Brain microvascular endothelial cell (primary cell): ENCODE results near the gene MAST2.

ENCODE experiments used
- DNase-seq: peaks from one replicate; pipeline ENCODE4 v3.0.0-alpha.2; 2020
- H3K27ac ChIP-seq: fragments of 250-450 bp; sonication (Bioruptor Pico); 2 replicates; pipeline ENCODE4 v1.5.1; 2020; ENCODE audit warnings: mild to moderate bottlenecking, moderate library complexity
- H3K27me3 ChIP-seq: fragments of 250-450 bp; sonication (Bioruptor Pico); replicated peaks from 2 replicates; pipeline ENCODE4 v1.5.1; 2020; ENCODE audit warnings: mild to moderate bottlenecking
- H3K36me3 ChIP-seq: fragments of 250-450 bp; sonication (Bioruptor Pico); replicated peaks from 2 replicates; pipeline ENCODE4 v1.5.1; 2020; ENCODE audit warnings: mild to moderate bottlenecking
- H3K4me3 ChIP-seq: 2 replicates; pipeline ENCODE4 v1.5.1; 2011; ENCODE audit warnings: low read depth, mild to moderate bottlenecking, control low read depth, low read length, moderate library complexity
- in situ Hi-C: cut with HindIII; loops from 2 replicates; pipeline ENCODE4 v1.10.0; 2017; ENCODE audit warnings: low sequenced_read_pairs, low pct_ligation_motif_present
- TF ChIP-seq, protein P1 (sequence below): IDR thresholded peaks from 2 replicates; pipeline ENCODE4 v1.5.1; 2011; ENCODE audit warnings: low read depth, mild to moderate bottlenecking, moderate library complexity, low read length, control low read depth, inconsistent platforms; ENCODE audit errors: missing control alignments

Gene MAST2

GRCh38 chr1:45876000-45876617 is 72.7 kb downstream of the MAST2 start:
- TF ChIP-seq, protein P1, sequence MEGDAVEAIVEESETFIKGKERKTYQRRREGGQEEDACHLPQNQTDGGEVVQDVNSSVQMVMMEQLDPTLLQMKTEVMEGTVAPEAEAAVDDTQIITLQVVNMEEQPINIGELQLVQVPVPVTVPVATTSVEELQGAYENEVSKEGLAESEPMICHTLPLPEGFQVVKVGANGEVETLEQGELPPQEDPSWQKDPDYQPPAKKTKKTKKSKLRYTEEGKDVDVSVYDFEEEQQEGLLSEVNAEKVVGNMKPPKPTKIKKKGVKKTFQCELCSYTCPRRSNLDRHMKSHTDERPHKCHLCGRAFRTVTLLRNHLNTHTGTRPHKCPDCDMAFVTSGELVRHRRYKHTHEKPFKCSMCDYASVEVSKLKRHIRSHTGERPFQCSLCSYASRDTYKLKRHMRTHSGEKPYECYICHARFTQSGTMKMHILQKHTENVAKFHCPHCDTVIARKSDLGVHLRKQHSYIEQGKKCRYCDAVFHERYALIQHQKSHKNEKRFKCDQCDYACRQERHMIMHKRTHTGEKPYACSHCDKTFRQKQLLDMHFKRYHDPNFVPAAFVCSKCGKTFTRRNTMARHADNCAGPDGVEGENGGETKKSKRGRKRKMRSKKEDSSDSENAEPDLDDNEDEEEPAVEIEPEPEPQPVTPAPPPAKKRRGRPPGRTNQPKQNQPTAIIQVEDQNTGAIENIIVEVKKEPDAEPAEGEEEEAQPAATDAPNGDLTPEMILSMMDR, result no peak
- no peaks in the 10 kb centered on the region for H3K27me3 ChIP-seq
- H3K4me3 ChIP-seq, result no peak overlapping the region
- DNase-seq, result no peak
- H3K36me3 ChIP-seq, result no peaks in the 10 kb centered on the region
- in situ Hi-C loops, result no loop called here
- H3K27ac ChIP-seq, result no peak overlapping the region

GRCh38 chr1:45877264-45877663 is 73.9 kb downstream of the MAST2 start:
- no peak for DNase-seq
- Histone ChIP-seq H3K4me3 (no peak overlapping the region), H3K27ac (no peak overlapping the region), H3K36me3 (no peaks in the 10 kb centered on the region), H3K27me3 (no peaks in the 10 kb centered on the region)
- in situ Hi-C loops, result no loop called here
- TF ChIP-seq, protein P1, result no peak

DNA sequence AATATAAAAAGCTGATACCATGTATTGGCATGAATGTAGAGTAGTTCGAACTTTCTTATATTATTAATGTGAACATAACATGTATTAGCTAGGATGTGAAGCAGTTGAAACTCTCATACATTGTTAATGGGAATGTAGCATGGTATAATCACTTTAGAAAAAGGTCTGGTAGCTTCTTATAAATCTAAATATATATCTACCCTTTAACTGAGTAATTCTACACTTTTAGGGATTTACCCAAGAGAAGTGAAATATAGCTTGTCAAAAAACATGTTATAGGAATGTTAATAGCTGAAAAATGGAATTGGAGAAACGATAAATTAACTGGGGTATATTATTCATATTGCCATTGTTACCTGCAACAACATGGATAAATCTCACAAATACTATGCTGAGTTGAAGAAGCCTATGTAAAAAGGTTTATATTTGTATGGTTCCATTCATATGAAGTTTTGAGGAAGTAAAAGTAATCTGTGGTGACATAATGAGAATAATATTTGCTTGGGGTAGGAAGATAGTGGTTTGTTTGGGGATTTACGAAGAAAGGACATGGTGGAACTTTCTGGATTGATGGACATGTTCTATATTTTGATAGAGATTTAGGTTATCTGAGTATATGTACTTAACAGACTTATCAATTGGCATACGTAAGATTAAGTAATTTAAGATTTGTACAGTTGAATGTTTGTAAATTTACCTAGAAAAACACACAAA is 76.6 kb downstream of the MAST2 start:
- no peaks in the 10 kb centered on the region for H3K36me3 ChIP-seq
- no peaks in the 10 kb centered on the region for H3K27me3 ChIP-seq
- in situ Hi-C loops, result no loop called here
- DNase-seq, result no peak
- H3K4me3 ChIP-seq, result no peak overlapping the region
- TF ChIP-seq, protein P1, result no peak
- H3K27ac ChIP-seq, result no peak overlapping the region

- no peak for DNase-seq
- in situ Hi-C loops, result no loop called here
- TF ChIP-seq, protein P1, result no peak
- Histone ChIP-seq H3K27ac (no peak overlapping the region), H3K36me3 (no peaks in the 10 kb centered on the region), H3K4me3 (no peak overlapping the region), H3K27me3 (no peaks in the 10 kb centered on the region)
Measured at GRCh38 chr1:45880930-45881329, 77.5 kb downstream of the MAST2 start.

DNA sequence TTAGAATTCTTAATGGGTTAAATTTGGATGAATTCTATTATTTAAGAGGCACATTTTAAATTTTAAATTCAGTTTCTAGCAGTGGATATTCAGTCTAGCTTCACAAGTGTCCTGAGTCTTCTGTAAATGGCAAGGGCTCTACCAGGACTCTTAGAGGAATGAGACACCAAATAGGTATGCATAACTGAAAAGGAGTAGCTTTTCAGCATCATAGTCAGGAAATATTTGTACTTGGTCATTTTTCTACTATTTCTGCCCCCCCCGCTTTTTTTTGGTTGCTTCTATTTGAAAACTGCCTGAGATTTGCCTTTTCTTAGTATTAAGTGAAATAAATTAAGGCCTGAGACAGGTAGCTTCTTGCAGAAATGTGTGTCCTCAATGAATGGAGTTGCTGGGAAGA is 80.2 kb downstream of the MAST2 start:
- TF ChIP-seq, protein P1, result no peak
- in situ Hi-C loops, result no loop called here
- peak; percentile 12 for DNase-seq

More for the DNA sequence above, 80.2 kb downstream of the MAST2 start:
- Histone ChIP-seq H3K27ac (no peak overlapping the region), H3K36me3 (no peaks in the 10 kb centered on the region), H3K4me3 (no peak overlapping the region), H3K27me3 (no peaks in the 10 kb centered on the region)
